DND-41 (cell line): ENCODE measurements around the gene MARCHF3.
"Not testable (repeated sequence)": the region's sequence is repeated elsewhere in the genome, so short reads cannot be mapped to it uniquely, and the experiment has no call there.

Experiments
- ATAC-seq: fragments of 200-7000 bp; cut with Tn5 transposase; 3 replicates; pipeline ENCODE4 v1.9.1; 2021; ENCODE audit warnings: low read depth; ENCODE audit not compliant: insufficient read depth
- DNase-seq: peaks from one replicate; pipeline ENCODE4 v3.0.0-alpha.2; 2020
- H2AFZ ChIP-seq: 2 replicates; pipeline ENCODE4 v1.6.0; 2012; ENCODE audit warnings: low read depth, low read length
- H3K27ac ChIP-seq: 2 replicates; pipeline ENCODE4 v1.5.1; 2012; ENCODE audit warnings: low read length, inconsistent platforms
- H3K27me3 ChIP-seq: fragments of 200-600 bp; sonication (generic); 2 replicates; pipeline ENCODE4 v1.6.0; 2012; ENCODE audit warnings: low read length, mild to moderate bottlenecking, inconsistent platforms; ENCODE audit not compliant: insufficient read depth, poor library complexity
- H3K36me3 ChIP-seq: 2 replicates; pipeline ENCODE4 v1.5.1; 2012; ENCODE audit warnings: low read length, inconsistent platforms; ENCODE audit not compliant: insufficient read depth
- H3K4me1 ChIP-seq: 2 replicates; pipeline ENCODE4 v1.5.1; 2012; ENCODE audit warnings: mild to moderate bottlenecking, low read length; ENCODE audit not compliant: insufficient read depth
- H3K4me2 ChIP-seq: 2 replicates; pipeline ENCODE4 v1.6.0; 2012; ENCODE audit warnings: mild to moderate bottlenecking, moderate library complexity, low read length, inconsistent platforms; ENCODE audit not compliant: insufficient read depth
- H3K4me3 ChIP-seq, 2 experiments: fragments of 200-600 bp in 1 of 2; shearing (Covaris generic) in 1 of 2; 2 replicates each; pipeline ENCODE4 v1.5.1; 2012 to 2016; ENCODE audit warnings: inconsistent platforms in 2 of 2, low read length in 2 of 2, mild to moderate bottlenecking in 2 of 2, low read depth in 1 of 2, moderate library complexity in 1 of 2
- H3K79me2 ChIP-seq: 2 replicates; pipeline ENCODE4 v1.6.0; 2012; ENCODE audit warnings: low read length, inconsistent platforms; ENCODE audit not compliant: insufficient read depth
- H3K9ac ChIP-seq: 2 replicates; pipeline ENCODE4 v1.6.0; 2012; ENCODE audit warnings: low read depth, mild to moderate bottlenecking, inconsistent platforms, low read length, moderate library complexity
- H3K9me3 ChIP-seq: 2 replicates; pipeline ENCODE4 v1.5.1; 2012; ENCODE audit warnings: low read length, moderate library complexity, mild to moderate bottlenecking, inconsistent platforms; ENCODE audit not compliant: insufficient read depth, severe bottlenecking
- H4K20me1 ChIP-seq: 2 replicates; pipeline ENCODE4 v1.6.0; 2012; ENCODE audit warnings: low read length; ENCODE audit not compliant: insufficient read depth
- EZH2 ChIP-seq: IDR thresholded peaks from 3 replicates; pipeline ENCODE4 v1.6.1; 2012; ENCODE audit warnings: borderline replicate concordance, low read depth, mild to moderate bottlenecking, moderate library complexity, low read length, inconsistent platforms; ENCODE audit not compliant: severe bottlenecking
- TF ChIP-seq, protein P1 (sequence below): IDR thresholded peaks from 2 replicates; pipeline ENCODE4 v1.5.1; 2012; ENCODE audit warnings: borderline replicate concordance, low read length, moderate library complexity, mild to moderate bottlenecking; ENCODE audit not compliant: poor library complexity, severe bottlenecking; ENCODE audit errors: extremely low read depth

Gene MARCHF3

DNA sequence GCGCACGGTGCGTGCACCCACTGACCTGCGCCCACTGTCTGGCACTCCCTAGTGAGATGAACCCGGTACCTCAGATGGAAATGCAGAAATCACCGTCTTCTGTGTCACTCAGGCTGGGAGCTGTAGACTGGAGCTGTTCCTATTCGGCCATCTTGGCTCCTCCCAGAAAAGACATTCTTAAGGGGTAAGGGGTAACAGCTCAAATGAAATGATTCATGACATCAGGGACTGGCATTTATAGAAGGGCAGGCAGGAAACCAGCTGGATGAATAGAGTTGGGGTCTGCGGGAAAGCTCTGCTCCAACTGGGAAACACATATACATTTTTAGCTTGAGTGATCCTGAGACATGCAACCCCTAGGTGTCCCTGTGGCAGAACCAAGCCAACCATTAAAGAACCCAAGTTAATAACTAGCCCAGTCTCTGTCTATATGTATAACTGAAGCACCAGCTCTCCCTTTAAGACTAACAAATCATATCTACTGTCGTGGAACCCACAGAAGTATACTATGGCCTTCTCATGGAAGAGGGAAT lies 134.1 kb downstream of the MARCHF3 start:
- TF ChIP-seq, protein P1, sequence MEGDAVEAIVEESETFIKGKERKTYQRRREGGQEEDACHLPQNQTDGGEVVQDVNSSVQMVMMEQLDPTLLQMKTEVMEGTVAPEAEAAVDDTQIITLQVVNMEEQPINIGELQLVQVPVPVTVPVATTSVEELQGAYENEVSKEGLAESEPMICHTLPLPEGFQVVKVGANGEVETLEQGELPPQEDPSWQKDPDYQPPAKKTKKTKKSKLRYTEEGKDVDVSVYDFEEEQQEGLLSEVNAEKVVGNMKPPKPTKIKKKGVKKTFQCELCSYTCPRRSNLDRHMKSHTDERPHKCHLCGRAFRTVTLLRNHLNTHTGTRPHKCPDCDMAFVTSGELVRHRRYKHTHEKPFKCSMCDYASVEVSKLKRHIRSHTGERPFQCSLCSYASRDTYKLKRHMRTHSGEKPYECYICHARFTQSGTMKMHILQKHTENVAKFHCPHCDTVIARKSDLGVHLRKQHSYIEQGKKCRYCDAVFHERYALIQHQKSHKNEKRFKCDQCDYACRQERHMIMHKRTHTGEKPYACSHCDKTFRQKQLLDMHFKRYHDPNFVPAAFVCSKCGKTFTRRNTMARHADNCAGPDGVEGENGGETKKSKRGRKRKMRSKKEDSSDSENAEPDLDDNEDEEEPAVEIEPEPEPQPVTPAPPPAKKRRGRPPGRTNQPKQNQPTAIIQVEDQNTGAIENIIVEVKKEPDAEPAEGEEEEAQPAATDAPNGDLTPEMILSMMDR: no peak
- TF ChIP-seq EZH2: no peak
- Histone ChIP-seq H3K9ac (no peak overlapping the region), H3K4me3 (no peak overlapping the region), H4K20me1 (no peaks in the 10 kb centered on the region), H3K27me3 (no peaks in the 10 kb centered on the region), H3K36me3 (no peaks in the 10 kb centered on the region), H3K79me2 (no peaks in the 10 kb centered on the region), H3K4me1 (no peaks in the 10 kb centered on the region), H3K9me3 (no peaks in the 10 kb centered on the region), H3K27ac (no peak overlapping the region), H2AFZ (no peak overlapping the region), H3K4me2 (no peak overlapping the region)
- ATAC-seq (no peak), DNase-seq (no peak)

DNA sequence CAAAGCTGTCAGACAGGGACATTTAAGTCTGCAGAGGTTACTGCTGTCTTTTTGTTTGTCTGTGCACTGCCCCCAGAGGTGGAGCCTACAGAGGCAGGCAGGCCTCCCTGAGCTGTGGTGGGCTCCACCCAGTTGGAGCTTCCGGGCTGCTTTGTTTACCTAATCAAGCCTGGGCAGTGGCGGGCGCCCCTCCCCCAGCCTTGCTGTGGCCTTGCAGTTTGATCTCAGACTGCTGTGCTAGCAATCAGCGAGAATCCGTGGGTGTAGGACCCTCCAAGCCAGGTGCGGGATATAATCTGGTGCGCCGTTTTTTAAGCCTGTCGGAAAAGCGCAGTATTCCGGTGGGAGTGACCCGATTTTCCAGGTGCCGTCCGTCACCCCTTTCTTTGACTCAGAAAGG lies 134.6 kb downstream of the MARCHF3 start:
- not testable (repeated sequence) for H2AFZ ChIP-seq, H3K27ac ChIP-seq, DNase-seq, H4K20me1 ChIP-seq, H3K4me2 ChIP-seq, H3K9me3 ChIP-seq, H3K36me3 ChIP-seq, ATAC-seq, H3K27me3 ChIP-seq, H3K9ac ChIP-seq, H3K4me1 ChIP-seq, H3K79me2 ChIP-seq, H3K4me3 ChIP-seq

DNA sequence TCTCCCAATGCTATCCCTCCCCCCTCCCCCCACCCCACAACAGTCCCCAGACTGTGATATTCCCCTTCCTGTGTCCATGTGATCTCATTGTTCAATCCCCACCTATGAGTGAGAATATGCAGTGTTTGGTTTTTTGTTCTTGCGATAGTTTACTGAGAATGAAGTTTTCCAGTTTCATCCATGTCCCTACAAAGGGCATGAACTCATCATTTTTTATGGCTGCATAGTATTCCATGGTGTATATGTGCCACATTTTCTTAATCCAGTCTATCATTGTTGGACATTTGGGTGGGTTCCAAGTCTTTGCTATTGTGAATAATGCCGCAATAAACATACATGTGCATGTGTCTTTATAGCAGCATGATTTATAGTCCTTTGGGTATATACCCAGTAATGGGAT lies 139.9 kb downstream of the MARCHF3 start:
- not testable (repeated sequence) for H3K4me1 ChIP-seq, ATAC-seq, H4K20me1 ChIP-seq, H3K9me3 ChIP-seq, H2AFZ ChIP-seq, H3K36me3 ChIP-seq, DNase-seq, H3K9ac ChIP-seq, H3K4me2 ChIP-seq, H3K79me2 ChIP-seq, H3K4me3 ChIP-seq, H3K27ac ChIP-seq, H3K27me3 ChIP-seq

DNA sequence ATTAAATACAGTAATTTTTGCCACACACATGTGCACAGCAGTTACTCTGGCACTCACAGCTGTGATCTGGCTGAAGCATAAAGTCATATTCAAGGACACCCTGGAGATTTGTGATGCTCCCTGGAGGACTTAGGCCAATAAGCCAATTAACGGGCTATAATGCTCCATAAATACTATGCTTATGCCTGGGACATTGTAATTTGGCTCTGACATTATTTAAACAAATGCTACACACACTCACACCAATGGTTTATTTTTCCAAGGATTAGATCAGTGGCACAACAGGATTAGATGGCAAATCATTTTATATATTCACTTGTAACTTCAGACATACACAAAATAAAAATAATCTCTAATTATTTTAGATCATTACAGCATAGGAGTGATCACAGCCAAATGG lies 142.2 kb downstream of the MARCHF3 start:
- H3K9me3 ChIP-seq: no peaks in the 10 kb centered on the region
- H2AFZ ChIP-seq: no peak overlapping the region
- no peaks in the 10 kb centered on the region for H4K20me1 ChIP-seq
- TF ChIP-seq EZH2: no peak
- TF ChIP-seq, protein P1: no peak
- H3K4me2 ChIP-seq: no peak overlapping the region
- H3K36me3 ChIP-seq: no peaks in the 10 kb centered on the region
- H3K79me2 ChIP-seq: no peaks in the 10 kb centered on the region
- no peak for ATAC-seq
- no peak overlapping the region for H3K9ac ChIP-seq
- H3K4me3 ChIP-seq: no peak overlapping the region
- H3K27me3 ChIP-seq: no peaks in the 10 kb centered on the region
- H3K4me1 ChIP-seq: no peaks in the 10 kb centered on the region
- no peak for DNase-seq
- H3K27ac ChIP-seq: no peak overlapping the region
